Progenitor cell of endocrine pancreas (in vitro differentiated cells): Measurements from ENCODE around the gene HJV. TPM values are rescaled to one million over a fixed set of nuclear protein-coding genes. Genes with fewer than 3 reads are reported as not detected.

ENCODE experiments used
- DNase-seq: peaks from one replicate; pipeline ENCODE4 v3.0.0; 2021; ENCODE audit warnings: low spot score; ENCODE audit not compliant: unreplicated experiment
- H3K27ac Mint-ChIP-seq: 2 replicates; pipeline ENCODE4 v1.8.0; 2021; ENCODE audit warnings: mild to moderate bottlenecking, moderate library complexity, mixed read lengths
- H3K27me3 Mint-ChIP-seq: 2 replicates; pipeline ENCODE4 v1.8.0; 2021; ENCODE audit warnings: mixed read lengths
- H3K36me3 Mint-ChIP-seq: 2 replicates; pipeline ENCODE4 v1.8.0; 2022; ENCODE audit warnings: mixed read lengths; ENCODE audit not compliant: insufficient read depth
- H3K4me1 Mint-ChIP-seq: 2 replicates; pipeline ENCODE4 v1.8.0; 2021; ENCODE audit warnings: low read depth, mixed read lengths
- H3K4me3 Mint-ChIP-seq: 2 replicates; pipeline ENCODE4 v1.8.0; 2021; ENCODE audit warnings: low read depth, mild to moderate bottlenecking, moderate library complexity, mixed read lengths
- H3K9me3 Mint-ChIP-seq: 2 replicates; pipeline ENCODE4 v1.8.0; 2021; ENCODE audit warnings: low read depth, mixed read lengths
- CTCF ChIP-seq: fragments of 200-600 bp; sonication (generic); IDR thresholded peaks from one replicate; pipeline ENCODE4 v1.5.0; 2021; ENCODE audit warnings: antibody characterized with exemption, mild to moderate bottlenecking; ENCODE audit not compliant: unreplicated experiment
- total RNA-seq: library from RNA; stranded (reverse); gene quantifications from 2 replicates; pipeline ENCODE4 v1.2.1, GENCODE V29; 2021

Gene HJV
- total RNA-seq, 1 donor from 2014 or later, result not detected

DNA sequence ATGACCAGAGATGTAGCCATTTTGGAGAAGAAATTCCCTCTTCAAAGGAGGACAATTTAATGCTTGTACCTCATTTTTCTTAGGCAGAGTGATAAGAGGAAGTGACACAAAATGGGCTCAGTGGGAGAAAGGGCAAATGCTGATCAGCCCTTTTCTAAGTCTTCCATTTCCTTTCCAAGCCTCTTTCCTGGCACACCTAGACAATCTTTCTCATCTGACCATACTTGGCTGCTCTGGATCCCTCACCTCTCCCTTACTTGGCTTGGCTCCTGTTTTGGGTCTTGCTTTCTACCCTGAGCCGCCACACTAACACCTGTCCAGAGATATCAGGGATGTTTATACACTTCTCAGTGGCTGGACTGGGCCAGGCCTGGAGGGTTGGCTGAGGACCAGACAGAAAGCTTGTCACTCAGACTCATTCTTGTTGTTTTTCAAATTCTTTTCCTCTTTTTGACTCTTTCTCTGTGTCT lies 38.3 kb downstream of the HJV start:
- TF ChIP-seq CTCF, result no peak
- no peaks in the 10 kb centered on the region for H3K9me3 Mint-ChIP-seq

GRCh38 chr1:145982010-145982723 lies 39.4 kb downstream of the HJV start:
- Mint-ChIP-seq H3K27me3 (no peaks in the 10 kb centered on the region), H3K4me1 (peaks cover 13% of the 10 kb centered on the region), H3K36me3 (peaks cover 1% of the 10 kb centered on the region), H3K27ac (no peak overlapping the region), H3K9me3 (no peaks in the 10 kb centered on the region), H3K4me3 (no peak overlapping the region)
- no peak for TF ChIP-seq CTCF
- DNase-seq, result no peak

More for the DNA sequence above, 38.3 kb downstream of the HJV start:
- no peak for DNase-seq
- peaks cover 9% of the 10 kb centered on the region for H3K4me1 Mint-ChIP-seq
- no peaks in the 10 kb centered on the region for H3K27me3 Mint-ChIP-seq
- H3K4me3 Mint-ChIP-seq, result no peak overlapping the region
- no peak overlapping the region for H3K27ac Mint-ChIP-seq
- no peaks in the 10 kb centered on the region for H3K36me3 Mint-ChIP-seq

DNA sequence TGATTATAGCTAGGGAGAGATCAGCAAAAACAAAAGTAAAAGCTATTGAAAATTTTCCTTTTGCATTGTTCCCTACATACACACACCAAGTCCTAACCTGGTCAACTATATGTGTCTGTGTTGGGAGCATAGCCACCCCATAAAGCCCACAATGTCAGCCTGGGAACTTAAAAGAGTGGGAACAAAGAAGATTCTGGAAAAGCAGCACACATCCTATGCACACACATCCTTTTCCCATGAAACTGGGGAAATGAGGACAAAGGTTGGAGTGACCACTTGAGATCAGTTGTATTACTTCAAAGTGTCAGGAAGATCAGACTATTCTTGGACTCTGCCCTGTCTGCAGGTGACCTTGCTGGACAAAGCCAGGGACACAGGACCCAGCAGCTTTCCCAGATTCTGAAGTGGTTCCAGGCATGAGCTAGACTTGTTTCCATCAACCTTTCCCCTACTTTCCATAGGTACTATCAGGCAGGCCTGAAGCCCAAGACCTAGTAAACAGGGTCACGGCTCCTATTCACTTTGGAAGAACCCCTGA lies 41.0 kb downstream of the HJV start:
- Mint-ChIP-seq H3K27me3 (no peaks in the 10 kb centered on the region), H3K4me1 (peaks cover 9% of the 10 kb centered on the region), H3K27ac (no peak overlapping the region), H3K36me3 (peaks cover 1% of the 10 kb centered on the region), H3K9me3 (no peaks in the 10 kb centered on the region), H3K4me3 (no peak overlapping the region)
- no peak for DNase-seq
- TF ChIP-seq CTCF, result no peak

- DNase-seq, result no peak
- Mint-ChIP-seq H3K27me3 (no peaks in the 10 kb centered on the region), H3K27ac (no peak overlapping the region), H3K9me3 (no peaks in the 10 kb centered on the region), H3K4me3 (no peak overlapping the region), H3K36me3 (peaks cover 1% of the 10 kb centered on the region), H3K4me1 (peaks cover 6% of the 10 kb centered on the region)
- TF ChIP-seq CTCF, result no peak
Observed at GRCh38 chr1:145979746-145980456, 41.6 kb downstream of the HJV start.

- Mint-ChIP-seq H3K9me3 (no peaks in the 10 kb centered on the region), H3K36me3 (peaks cover 1% of the 10 kb centered on the region), H3K27ac (no peak overlapping the region), H3K4me1 (peaks cover 6% of the 10 kb centered on the region), H3K4me3 (no peak overlapping the region), H3K27me3 (no peaks in the 10 kb centered on the region)
- TF ChIP-seq CTCF, result peak; percentile 10
- DNase-seq, result no peak
Observed at GRCh38 chr1:145978854-145979745, 42.4 kb downstream of the HJV start.
